ENCODE measurements around the gene RAD17.
"Not testable (repeated sequence)": the region's sequence is repeated elsewhere in the genome, so short reads cannot be mapped to it uniquely, and the experiment has no call there.

The RAD17 gene

DNA sequence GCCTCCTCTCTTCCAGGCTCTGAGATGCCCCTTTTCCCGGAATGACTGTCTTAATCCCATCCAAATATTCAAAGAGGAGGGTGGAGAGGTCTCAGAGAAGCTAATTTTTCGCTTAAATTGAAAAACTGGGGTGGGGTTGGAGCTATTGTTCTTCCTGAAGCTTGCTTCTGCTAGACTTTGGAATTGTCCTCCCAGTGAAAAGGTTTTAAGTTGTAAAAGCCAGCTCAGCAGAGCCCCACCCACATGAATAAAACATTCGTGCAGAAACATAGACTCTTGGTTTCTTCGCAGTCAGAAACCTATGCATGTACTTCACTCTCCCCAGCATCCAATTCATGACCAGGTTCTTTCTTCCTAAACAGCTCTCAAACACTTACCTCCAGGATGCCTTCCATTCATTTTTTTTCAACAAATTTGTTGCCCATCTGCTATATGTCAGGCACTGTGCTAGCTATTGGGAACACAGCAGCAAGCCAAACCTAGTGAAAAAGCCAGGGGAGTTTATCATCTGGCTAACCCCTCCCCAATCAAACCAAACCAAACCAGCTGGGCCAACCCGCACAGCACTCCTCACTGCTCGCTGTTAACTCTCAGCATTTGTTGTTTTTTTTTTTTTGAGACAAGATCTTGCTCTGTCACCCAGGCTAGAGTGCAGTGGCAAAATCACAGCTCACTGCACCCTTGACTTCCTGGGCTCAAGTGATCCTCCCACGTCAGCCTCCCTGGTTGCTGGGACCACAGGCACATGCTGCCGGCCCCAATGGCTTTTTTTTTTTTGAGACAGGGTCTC is 85.0 kb downstream of the RAD17 start:
- no peak for DNase-seq (ENCODE audit: low read depth in 1 of 2, low spot score in 1 of 2)

DNA sequence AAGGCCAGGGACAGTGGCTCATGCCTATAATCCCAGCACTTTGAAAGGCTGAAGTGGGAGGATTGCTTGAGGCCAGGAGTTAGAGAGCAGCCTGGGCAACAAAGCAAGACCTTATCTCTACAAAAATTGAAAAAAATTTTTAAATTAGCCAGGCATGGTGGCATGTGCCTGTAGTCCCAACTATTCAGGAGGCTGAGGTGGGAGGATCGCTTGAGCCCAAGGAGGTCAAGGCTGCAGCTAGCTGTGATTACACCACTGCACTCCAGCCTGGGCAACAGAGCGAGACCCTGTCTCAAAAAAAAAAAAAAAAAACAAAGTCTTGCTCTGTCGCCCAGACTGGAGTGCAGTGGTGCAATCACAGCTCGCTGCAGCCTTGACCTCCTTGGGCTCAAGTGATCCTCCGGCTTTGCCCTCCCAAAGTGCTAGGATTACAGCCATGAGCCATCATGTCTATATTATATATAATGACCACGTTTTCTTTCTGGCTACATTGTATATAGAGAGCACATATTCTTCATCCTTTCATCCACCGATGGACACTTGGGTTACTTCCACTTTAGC is 85.9 kb downstream of the RAD17 start:
- not testable (repeated sequence) for DNase-seq (ENCODE audit: low read depth in 1 of 2, low spot score in 1 of 2)

GRCh38 chr5:69462170-69462569 is 92.6 kb downstream of the RAD17 start:
- no peak for DNase-seq (ENCODE audit: low read depth in 1 of 2, low spot score in 1 of 2)
